IMR-90 (cell line): ENCODE measurements around the gene ELOA. TPM values are rescaled to one million over a fixed set of nuclear protein-coding genes. Genes with fewer than 3 reads are reported as not detected.

ENCODE experiments used
- ATAC-seq: fragments of 200-7000 bp; cut with Tn5 transposase; 2 replicates; pipeline ENCODE4 v1.9.1; 2020; ENCODE audit warnings: low read depth, mild to moderate bottlenecking, moderate library complexity
- Bru-seq: library from RNA; stranded (reverse); fragments of 400-500 nt; gene quantifications from one replicate; lab custom pipeline; 2021; lab: Mats Ljungman, UMichigan
- BruChase-seq, 2 experiments: library from RNA; stranded (reverse); fragments of 400-500 nt; gene quantifications; one replicate each; lab custom pipeline; 2021; lab: Mats Ljungman, UMichigan
- BruUV-seq: library from RNA; stranded (reverse); fragments of 400-500 nt; replicated peaks from 2 replicates; lab custom pipeline; 2021; lab: Mats Ljungman, UMichigan
- CTCF ChIA-PET: fragments of 300-600 bp; formaldehyde crosslinking; extraction: SDS; loops from one replicate; lab custom pipeline; 2021; ENCODE audit warnings: antibody characterized with exemption; lab: Yijun Ruan, JAX
- POLR2A ChIA-PET: fragments of 300-600 bp; sonication (Branson Sonifier 250); formaldehyde crosslinking; loops from one replicate; lab custom pipeline; 2022; ENCODE audit warnings: antibody characterized with exemption; ENCODE audit not compliant: unreplicated experiment; lab: Charles Lee
- DNase-seq: peaks from one replicate; pipeline ENCODE4 v3.0.0; 2013
- H2AFZ ChIP-seq: replicated peaks from 2 replicates; pipeline ENCODE3; 2013; ENCODE audit warnings: low read length, mild to moderate bottlenecking; ENCODE audit not compliant: poor library complexity
- H2AK5ac ChIP-seq: 2 replicates; pipeline ENCODE4 v1.6.1; 2013; ENCODE audit warnings: low read depth, low read length, inconsistent platforms
- H2AK9ac ChIP-seq: replicated peaks from 2 replicates; pipeline ENCODE3; 2013; ENCODE audit warnings: mild to moderate bottlenecking, low read depth, low read length, moderate library complexity; ENCODE audit not compliant: poor library complexity
- H2BK120ac ChIP-seq: 2 replicates; pipeline ENCODE4 v1.6.1; 2013; ENCODE audit warnings: low read depth, low read length, inconsistent platforms
- H2BK15ac ChIP-seq: 3 replicates; pipeline ENCODE4 v1.6.1; 2013; ENCODE audit warnings: low read depth, low read length, inconsistent platforms
- H2BK20ac ChIP-seq: 2 replicates; pipeline ENCODE4 v1.6.1; 2013; ENCODE audit warnings: low read depth, mild to moderate bottlenecking, inconsistent platforms, low read length, moderate library complexity
- H2BK5ac ChIP-seq: 2 replicates; pipeline ENCODE4 v1.6.1; 2013; ENCODE audit warnings: mild to moderate bottlenecking, low read depth, low read length, inconsistent platforms; ENCODE audit not compliant: poor library complexity, severe bottlenecking
- H3K14ac ChIP-seq: replicated peaks from 2 replicates; pipeline ENCODE4 v1.6.1; 2013; ENCODE audit warnings: low read depth, low read length, inconsistent platforms
- H3K18ac ChIP-seq: 2 replicates; pipeline ENCODE4 v1.6.1; 2013; ENCODE audit warnings: low read depth, low read length, control low read depth
- H3K23ac ChIP-seq: 2 replicates; pipeline ENCODE4 v1.6.1; 2013; ENCODE audit warnings: low read depth, low read length, inconsistent platforms
- H3K27ac ChIP-seq: 2 replicates; pipeline ENCODE4 v1.5.1; 2013; ENCODE audit warnings: mild to moderate bottlenecking, control low read depth, low read length; ENCODE audit not compliant: insufficient read depth
- H3K27me3 ChIP-seq: 2 replicates; pipeline ENCODE4 v1.6.1; 2013; ENCODE audit warnings: low read length; ENCODE audit not compliant: control insufficient read depth, insufficient read depth
- H3K36me3 ChIP-seq: 2 replicates; pipeline ENCODE4 v1.6.1; 2013; ENCODE audit warnings: low read length, mixed read lengths; ENCODE audit not compliant: control insufficient read depth, insufficient read depth
- H3K4ac ChIP-seq: 2 replicates; pipeline ENCODE4 v1.6.1; 2013; ENCODE audit warnings: low read depth, low read length, inconsistent platforms
- H3K4me1 ChIP-seq: 2 replicates; pipeline ENCODE4 v1.6.1; 2013; ENCODE audit warnings: low read length, mixed read lengths; ENCODE audit not compliant: control insufficient read depth, insufficient read depth
- H3K4me2 ChIP-seq: 2 replicates; pipeline ENCODE4 v1.6.1; 2013; ENCODE audit warnings: low read depth, mild to moderate bottlenecking, control low read depth, low read length, moderate library complexity
- H3K4me3 ChIP-seq: 2 replicates; pipeline ENCODE4 v1.5.1; 2013; ENCODE audit warnings: low read depth, mild to moderate bottlenecking, control low read depth, low read length, moderate library complexity; ENCODE audit not compliant: insufficient read depth
- H3K56ac ChIP-seq: 2 replicates; pipeline ENCODE4 v1.6.1; 2013; ENCODE audit warnings: low read length, inconsistent platforms; ENCODE audit not compliant: insufficient read depth; ENCODE audit errors: extremely low read depth
- H3K79me1 ChIP-seq, 2 experiments: 2 replicates each; pipeline ENCODE4 v1.6.1; 2013; ENCODE audit warnings: low read length in 2 of 2, inconsistent platforms in 1 of 2, low read depth in 1 of 2
- H3K9ac ChIP-seq: 2 replicates; pipeline ENCODE4 v1.6.1; 2013; ENCODE audit warnings: low read depth, low read length, control low read depth
- H3K9me1 ChIP-seq: 2 replicates; pipeline ENCODE4 v1.6.1; 2013; ENCODE audit warnings: low read length, inconsistent platforms; ENCODE audit not compliant: insufficient read depth
- H3K9me3 ChIP-seq: 2 replicates; pipeline ENCODE4 v1.6.1; 2013; ENCODE audit warnings: low read length; ENCODE audit not compliant: control insufficient read depth, insufficient read depth
- H4K20me1 ChIP-seq: 2 replicates; pipeline ENCODE4 v1.6.1; 2013; ENCODE audit warnings: low read length, inconsistent platforms; ENCODE audit not compliant: insufficient read depth
- H4K5ac ChIP-seq: 2 replicates; pipeline ENCODE4 v1.6.1; 2013; ENCODE audit warnings: mild to moderate bottlenecking, low read depth, low read length, control low read depth
- H4K8ac ChIP-seq, 2 experiments: 2 replicates each; pipeline ENCODE4 v1.6.1; 2013; ENCODE audit warnings: low read depth in 2 of 2, low read length in 2 of 2, control low read depth in 1 of 2, inconsistent platforms in 1 of 2
- H4K91ac ChIP-seq: 2 replicates; pipeline ENCODE4 v1.6.1; 2013; ENCODE audit warnings: low read depth, low read length, inconsistent platforms; ENCODE audit not compliant: insufficient read depth
- MAZ ChIP-seq: IDR thresholded peaks from 2 replicates; pipeline ENCODE4 v1.6.1; 2012; ENCODE audit warnings: low read depth, mild to moderate bottlenecking, low read length, improper control_type of control experiment, moderate library complexity, borderline replicate concordance
- MXI1 ChIP-seq: IDR thresholded peaks from 2 replicates; pipeline ENCODE4 v1.6.1; 2012; ENCODE audit warnings: low read depth, mild to moderate bottlenecking, low read length, moderate library complexity, borderline replicate concordance
- POLR2A ChIP-seq: IDR thresholded peaks from 2 replicates; pipeline ENCODE4 v1.6.1; 2012; ENCODE audit warnings: mild to moderate bottlenecking, low read depth, low read length
- RFX5 ChIP-seq: IDR thresholded peaks from 2 replicates; pipeline ENCODE4 v1.8.0; 2012; ENCODE audit warnings: low read depth, mild to moderate bottlenecking, low read length, moderate library complexity
- WGBS, 2 experiments: methylation state at CpG; one replicate each; pipeline versions ENCODE4 v1.1.5 to v1.1.7; 2013; ENCODE audit warnings: missing lambda C conversion rate in 2 of 2; ENCODE audit not compliant: insufficient read length in 1 of 2; ENCODE audit errors: extremely low coverage in 2 of 2; 5-methylcytosine and 5-hydroxymethylcytosine counted together
- dilution Hi-C: fragments of 300-500 bp; cut with HindIII; formaldehyde crosslinking; loops from one replicate; pipeline ENCODE4 v1.14.3; 2018; ENCODE audit warnings: low sequenced_read_pairs; ENCODE audit not compliant: unreplicated experiment
- in situ Hi-C: fragments of 300-500 bp; cut with MboI; formaldehyde crosslinking; loops from 3 replicates; pipeline ENCODE4 v1.14.3; 2019; ENCODE audit warnings: low sequenced_read_pairs, inconsistent platforms, mixed read lengths
- intact Hi-C: fragments of 100-400 bp; cut with micrococcal nuclease; formaldehyde crosslinking; loops from 2 replicates; pipeline ENCODE4 v1.10.0; 2022
- long read RNA-seq: library from polyadenylated mRNA; unstranded; transcript quantifications from one replicate; pipeline ENCODE4 v2.0.0, GENCODE V29; 2021; ENCODE audit not compliant: unreplicated experiment
- polyA plus RNA-seq, 3 experiments: library from polyadenylated mRNA; depleted of rRNA; stranded (reverse); fragments of >200 nt; gene quantifications; 2 replicates each; pipeline ENCODE4 v1.2.3, GENCODE V29; 2012; ENCODE audit warnings: low replicate concordance in 1 of 3
- total RNA-seq: library from RNA; depleted of rRNA; stranded (reverse); fragments of >200 nt; gene quantifications from 2 replicates; pipeline ENCODE4 v1.2.3, GENCODE V29; 2012; rRNA removed

Gene ELOA
- 40.7 and 44.4 TPM in 2 replicates for total RNA-seq
- polyA plus RNA-seq (2012; rRNA removed): 19.5 and 22.9 TPM in 2 replicates
- polyA plus RNA-seq (2012; cell fraction: cytosol; rRNA removed): 5.5 and 9.2 TPM in 2 replicates
- polyA plus RNA-seq (2012; cell fraction: nucleus; rRNA removed; ENCODE audit: low replicate concordance): 9.4 and 25.4 TPM in 2 replicates
- Bru-seq, nascent RNA: percentile 85 among the genes with signal in this experiment
- percentile 96 among the genes with signal in this experiment for BruChase-seq, experiment 1, labeled RNA remaining after a 6-hour chase
- percentile 97 among the genes with signal in this experiment for BruChase-seq, experiment 2, labeled RNA remaining after a 2-hour chase
- long read RNA-seq, full-length matches to known transcripts: 18 of 53 reads
- long read RNA-seq, partial matches to known transcripts: 31 of 53 reads
- long read RNA-seq, other reads (novel, unspliced or antisense): 4 of 53 reads

GRCh38 chr1:23743287-23744152 lies at the start of gene ELOA:
ELOA (plus strand) TSS chr1:23743471; CDS start chr1:23743504, 33 bp downstream.
- intact Hi-C loops: loop anchor here (5.0 kb wide), 1 partner anchor 51 kb away; the partner anchor contains the start of gene RPL11
- 1% methylated on average over 71 of the region's 119 CpGs; no CpG with 5 or more reads in 1 of the 2 experiments for WGBS, 2 experiments
- H4K20me1 ChIP-seq: peaks cover 44% of the 10 kb centered on the region

More at GRCh38 chr1:23743287-23744152, at the start of gene ELOA:
- Histone ChIP-seq H3K79me1 (peaks cover 20 to 67% of the 10 kb centered on the region in 2 experiments), H3K4me1 (peaks cover 2% of the 10 kb centered on the region), H3K14ac (peak within 1 kb of the TSS; percentile 94), H3K18ac (no peak within 1 kb of the TSS; the same call in 1 of the 2 replicates), H2AK9ac (peak within 1 kb of the TSS; percentile 98), H3K36me3 (peaks cover 2% of the 10 kb centered on the region; the same call in 1 of the 2 replicates), H3K4me3 (peak within 1 kb of the TSS; percentile 88), H4K5ac (peak within 1 kb of the TSS; percentile 43), H2AFZ (peak within 1 kb of the TSS; percentile 98), H3K27ac (peak within 1 kb of the TSS; percentile 86), H3K9ac (peak within 1 kb of the TSS; percentile 88), H3K9me3 (no peaks in the 10 kb centered on the region), H2BK120ac (peak within 1 kb of the TSS; percentile 52; the same call in 1 of the 2 replicates), H2BK5ac (peak within 1 kb of the TSS; percentile 65), H3K9me1 (peaks cover 3% of the 10 kb centered on the region; the same call in 1 of the 2 replicates), H2BK20ac (no peak within 1 kb of the TSS), H2AK5ac (peak within 1 kb of the TSS; percentile 68; the same call in 1 of the 2 replicates), H3K27me3 (no peaks in the 10 kb centered on the region), H2BK15ac (no peak within 1 kb of the TSS), H3K4ac (peak within 1 kb of the TSS; percentile 85), H4K91ac (peak within 1 kb of the TSS; percentile 81), H3K4me2 (peak within 1 kb of the TSS; percentile 100), H3K23ac (peak within 1 kb of the TSS; percentile 91), H4K8ac (peak within 1 kb of the TSS; percentile 94 to 96), H3K56ac (peak within 1 kb of the TSS; percentile 57; the same call in 1 of the 2 replicates)
- TF ChIP-seq RFX5 (no peak), POLR2A (peak; percentile 59), MAZ (peak; percentile 36; the same call in 1 of the 2 replicates), MXI1 (peak; percentile 90; the same call in 1 of the 2 replicates)
- BruUV-seq: no TSS peak
- dilution Hi-C loops (no loop called here), in situ Hi-C loops (no loop called here)
- DNase-seq: peak; percentile 53
- POLR2A ChIA-PET: interaction anchor here (0.6 kb wide), 1 partner anchor 9 kb away, joined by 4 read pairs; no protein-coding TSS in a partner anchor
- peak; percentile 93 for ATAC-seq
- CTCF ChIA-PET: interaction anchor here (1.0 kb wide), 1 partner anchor 9 kb away, joined by 3 read pairs; no protein-coding TSS in a partner anchor
